Transverse colon (tissue), 4 donors: ENCODE measurements around the gene PSMG2. TPM values are rescaled to one million over a fixed set of nuclear protein-coding genes. Genes with fewer than 3 reads are reported as not detected.

Experiments used
- DNase-seq: peaks from one replicate; pipeline ENCODE4 v3.0.0-alpha.2; 2019
- H3K27ac ChIP-seq, 4 donors: fragments of 200-600 bp; sonication (generic); 2 replicates each; pipeline ENCODE4 v1.5.1; 2016 to 2018; ENCODE audit warnings: inconsistent platforms in 4 of 4
- H3K27me3 ChIP-seq: fragments of 200-600 bp; sonication (generic); 2 replicates; pipeline ENCODE4 v1.5.1; 2017; ENCODE audit warnings: inconsistent platforms
- H3K36me3 ChIP-seq, 4 donors: fragments of 200-600 bp; sonication (generic); 2 replicates each; pipeline ENCODE4 v1.5.1; 2017 to 2019; ENCODE audit warnings: inconsistent platforms in 4 of 4
- H3K4me1 ChIP-seq, 4 donors: fragments of 200-600 bp; sonication (generic); 2 replicates each; pipeline ENCODE4 v1.5.1; 2017 to 2020; ENCODE audit warnings: inconsistent platforms in 4 of 4
- H3K4me3 ChIP-seq, 4 donors: fragments of 200-600 bp; sonication (generic); 1 replicate in 1 of 4; 2 replicates in 3 of 4; pipeline versions ENCODE4 v1.5.1 to v1.6.1; 2017 to 2019; ENCODE audit warnings: inconsistent platforms in 4 of 4
- H3K9me3 ChIP-seq, 2 donors: fragments of 200-600 bp; sonication (generic); 2 replicates each; pipeline ENCODE4 v1.5.1; 2017 to 2019; ENCODE audit warnings: inconsistent platforms in 2 of 2
- EP300 ChIP-seq: sonication (generic); formaldehyde crosslinking; IDR thresholded peaks from one replicate; pipeline ENCODE4 v1.6.1; 2017; ENCODE audit warnings: antibody characterized with exemption, low read depth
- POLR2A ChIP-seq: fragments of 450-650 bp; IDR thresholded peaks from one replicate; pipeline ENCODE4 v1.6.1; 2016; ENCODE audit warnings: antibody characterized with exemption, mild to moderate bottlenecking, moderate library complexity
- POLR2AphosphoS5 ChIP-seq, 3 donors: sonication (generic); formaldehyde crosslinking; IDR thresholded peaks; one replicate each; pipeline ENCODE4 v1.6.1; 2016; ENCODE audit warnings: antibody characterized with exemption in 3 of 3
- WGBS, 2 donors: methylation state at CpG; one replicate each; pipeline ENCODE4 v1.1.5; 2018; ENCODE audit warnings: low coverage in 1 of 2; 5-methylcytosine and 5-hydroxymethylcytosine counted together
- in situ Hi-C, 4 donors: fragments of 200-750 bp; cut with MboI; loops; one replicate each; pipeline versions ENCODE4 v1.15.0 to v1.15.1; 2017; ENCODE audit warnings: low sequenced_read_pairs in 3 of 4, low pct_ligation_motif_present in 1 of 4, low pct_unique_long_range_greater_than_20kb in 1 of 4
- intact Hi-C: fragments of 100-400 bp; cut with DNase I; formaldehyde crosslinking; loops from one replicate; pipeline ENCODE4 v1.15.1; 2023; ENCODE audit warnings: low total_unique reads
- total RNA-seq, 4 donors: library from RNA; depleted of rRNA; stranded (reverse); fragments of >200 nt; gene quantifications; one replicate each; pipeline ENCODE4 v1.1.0, GENCODE V29; 2016
- TF ChIP-seq, protein P1 (sequence below), 5 experiments: fragments of 200-600 bp in 3 of 5; fragments of 450-650 bp in 2 of 5; sonication (generic) in 3 of 5; IDR thresholded peaks; 1 replicate in 2 of 5; 2 replicates in 3 of 5; pipeline ENCODE4 v1.5.1; 2016 to 2017; ENCODE audit warnings: antibody characterized with exemption in 5 of 5, inconsistent platforms in 3 of 5, mild to moderate bottlenecking in 2 of 5, moderate library complexity in 1 of 5

Gene PSMG2
- total RNA-seq, 4 donors from 2014 or later: 14.7 to 80.4 (median 55.0) TPM

- DNase-seq: peak; percentile 40
- in situ Hi-C loops: loop anchor here in 1 of 4 donors (10.0 kb wide), 1 partner anchor 65 kb away; no protein-coding TSS in a partner anchor
- 78 to 80% methylated on average over 13 to 14 of the region's 14 CpGs for WGBS, 2 donors
Observed at GRCh38 chr18:12750076-12750714, 47.4 kb downstream of the PSMG2 start.

DNA sequence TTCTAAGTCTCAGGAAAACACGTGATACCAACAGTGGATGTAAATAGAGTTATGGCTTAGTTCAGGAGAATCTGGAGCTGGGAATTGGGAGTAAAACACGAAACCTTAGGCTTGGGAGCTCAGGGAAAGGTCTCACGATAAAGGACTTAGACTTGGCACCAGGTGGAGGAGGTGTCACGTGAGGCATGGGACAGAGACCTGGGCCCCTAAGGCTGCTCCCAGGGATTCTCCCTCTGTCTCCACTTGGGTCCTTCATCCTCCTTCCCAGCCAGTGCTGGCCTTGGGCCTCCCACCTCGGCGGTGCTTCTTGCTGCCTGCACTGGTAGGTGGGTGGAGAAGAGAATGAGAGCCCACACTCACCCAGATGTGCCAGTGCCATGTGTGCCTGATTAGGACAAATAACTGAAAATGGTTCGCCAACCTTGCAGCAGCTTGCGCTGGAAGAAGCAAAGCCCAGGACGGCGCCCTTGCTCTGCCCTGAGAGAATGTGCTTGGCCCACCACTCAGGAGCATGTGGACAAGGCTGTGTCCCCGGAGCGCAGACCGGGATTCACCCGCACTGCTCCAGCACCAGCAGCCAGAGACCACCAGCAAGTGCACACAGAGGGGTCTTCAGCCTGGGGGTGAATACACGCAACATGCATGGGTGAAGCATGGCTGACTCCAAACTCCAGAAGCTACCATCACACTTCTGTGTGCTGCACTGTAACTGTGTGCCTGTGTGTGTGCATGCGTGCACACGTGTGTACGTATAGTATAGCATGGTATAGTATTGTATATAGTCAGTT, 48.1 kb downstream of the PSMG2 start:
- Histone ChIP-seq H3K27ac (no peak overlapping the region), H3K4me1 (no peaks in the 10 kb centered on the region), H3K9me3 (no peaks in the 10 kb centered on the region), H3K27me3 (no peaks in the 10 kb centered on the region), H3K4me3 (no peak overlapping the region), H3K36me3 (no peaks in the 10 kb centered on the region)
- DNase-seq: no peak
- in situ Hi-C loops: loop anchor here in 1 of 4 donors (10.0 kb wide), 1 partner anchor 64 kb away; no protein-coding TSS in a partner anchor
- TF ChIP-seq POLR2AphosphoS5 (IDR thresholded peaks at IDR 0.05) (no peak), POLR2A (no peak), EP300 (no peak)
- TF ChIP-seq, protein P1, sequence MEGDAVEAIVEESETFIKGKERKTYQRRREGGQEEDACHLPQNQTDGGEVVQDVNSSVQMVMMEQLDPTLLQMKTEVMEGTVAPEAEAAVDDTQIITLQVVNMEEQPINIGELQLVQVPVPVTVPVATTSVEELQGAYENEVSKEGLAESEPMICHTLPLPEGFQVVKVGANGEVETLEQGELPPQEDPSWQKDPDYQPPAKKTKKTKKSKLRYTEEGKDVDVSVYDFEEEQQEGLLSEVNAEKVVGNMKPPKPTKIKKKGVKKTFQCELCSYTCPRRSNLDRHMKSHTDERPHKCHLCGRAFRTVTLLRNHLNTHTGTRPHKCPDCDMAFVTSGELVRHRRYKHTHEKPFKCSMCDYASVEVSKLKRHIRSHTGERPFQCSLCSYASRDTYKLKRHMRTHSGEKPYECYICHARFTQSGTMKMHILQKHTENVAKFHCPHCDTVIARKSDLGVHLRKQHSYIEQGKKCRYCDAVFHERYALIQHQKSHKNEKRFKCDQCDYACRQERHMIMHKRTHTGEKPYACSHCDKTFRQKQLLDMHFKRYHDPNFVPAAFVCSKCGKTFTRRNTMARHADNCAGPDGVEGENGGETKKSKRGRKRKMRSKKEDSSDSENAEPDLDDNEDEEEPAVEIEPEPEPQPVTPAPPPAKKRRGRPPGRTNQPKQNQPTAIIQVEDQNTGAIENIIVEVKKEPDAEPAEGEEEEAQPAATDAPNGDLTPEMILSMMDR (IDR thresholded peaks at IDR 0.05): no peak
- WGBS, 2 donors: 40 to 91% methylated on average over 1 to 13 of the region's 18 CpGs
- intact Hi-C loops: no loop called here

More at GRCh38 chr18:12750076-12750714, 47.4 kb downstream of the PSMG2 start:
- no peaks in the 10 kb centered on the region for H3K36me3 ChIP-seq
- H3K4me3 ChIP-seq: no peak overlapping the region
- H3K9me3 ChIP-seq: no peaks in the 10 kb centered on the region
- TF ChIP-seq EP300 (no peak), POLR2A (no peak), POLR2AphosphoS5 (IDR thresholded peaks at IDR 0.05) (no peak)
- TF ChIP-seq, protein P1 (IDR thresholded peaks at IDR 0.05): no peak
- intact Hi-C loops: no loop called here
- H3K4me1 ChIP-seq: no peaks in the 10 kb centered on the region
- no peak overlapping the region for H3K27ac ChIP-seq
- no peaks in the 10 kb centered on the region for H3K27me3 ChIP-seq

- H3K27me3 ChIP-seq: no peaks in the 10 kb centered on the region
- in situ Hi-C loops: loop anchor here in 1 of 4 donors (10.0 kb wide), 1 partner anchor 63 kb away; no protein-coding TSS in a partner anchor
- H3K36me3 ChIP-seq: no peaks in the 10 kb centered on the region
- DNase-seq: no peak
- WGBS, 2 donors: 91 to 95% methylated on average over 3 to 5 of the region's 5 CpGs
- no peak overlapping the region for H3K27ac ChIP-seq
- no peak overlapping the region for H3K4me3 ChIP-seq
- TF ChIP-seq POLR2A: no peak
- no peak for TF ChIP-seq EP300
- TF ChIP-seq POLR2AphosphoS5 (IDR thresholded peaks at IDR 0.05): no peak
- H3K9me3 ChIP-seq: no peaks in the 10 kb centered on the region
- no peaks in the 10 kb centered on the region for H3K4me1 ChIP-seq
- intact Hi-C loops: no loop called here
Observed at GRCh38 chr18:12751503-12751884, 48.7 kb downstream of the PSMG2 start.

- no peak overlapping the region for H3K27ac ChIP-seq
- intact Hi-C loops: no loop called here
- no peak overlapping the region for H3K4me3 ChIP-seq
- WGBS, 2 donors: 84% methylated on average over 4 of the region's 4 CpGs; no CpG with 5 or more reads in 1 of the 2 donors
- no peak for DNase-seq
- TF ChIP-seq EP300 (no peak), POLR2AphosphoS5 (IDR thresholded peaks at IDR 0.05) (no peak), POLR2A (no peak)
- TF ChIP-seq, protein P1 (IDR thresholded peaks at IDR 0.05): no peak
- H3K27me3 ChIP-seq: no peaks in the 10 kb centered on the region
- no peaks in the 10 kb centered on the region for H3K36me3 ChIP-seq
- in situ Hi-C loops: loop anchor here in 1 of 4 donors (10.0 kb wide), 1 partner anchor 63 kb away; no protein-coding TSS in a partner anchor
- H3K9me3 ChIP-seq: no peaks in the 10 kb centered on the region
- H3K4me1 ChIP-seq: no peaks in the 10 kb centered on the region
Observed at GRCh38 chr18:12751891-12752290, 49.0 kb downstream of the PSMG2 start.
